ENCODE data around the gene SWT1. TPM values are rescaled to one million over a fixed set of nuclear protein-coding genes. Genes with fewer than 3 reads are reported as not detected.
A peak's percentile ranks its signal among the peaks of the same experiment; 100 is the strongest.

SWT1 gene, protein sequence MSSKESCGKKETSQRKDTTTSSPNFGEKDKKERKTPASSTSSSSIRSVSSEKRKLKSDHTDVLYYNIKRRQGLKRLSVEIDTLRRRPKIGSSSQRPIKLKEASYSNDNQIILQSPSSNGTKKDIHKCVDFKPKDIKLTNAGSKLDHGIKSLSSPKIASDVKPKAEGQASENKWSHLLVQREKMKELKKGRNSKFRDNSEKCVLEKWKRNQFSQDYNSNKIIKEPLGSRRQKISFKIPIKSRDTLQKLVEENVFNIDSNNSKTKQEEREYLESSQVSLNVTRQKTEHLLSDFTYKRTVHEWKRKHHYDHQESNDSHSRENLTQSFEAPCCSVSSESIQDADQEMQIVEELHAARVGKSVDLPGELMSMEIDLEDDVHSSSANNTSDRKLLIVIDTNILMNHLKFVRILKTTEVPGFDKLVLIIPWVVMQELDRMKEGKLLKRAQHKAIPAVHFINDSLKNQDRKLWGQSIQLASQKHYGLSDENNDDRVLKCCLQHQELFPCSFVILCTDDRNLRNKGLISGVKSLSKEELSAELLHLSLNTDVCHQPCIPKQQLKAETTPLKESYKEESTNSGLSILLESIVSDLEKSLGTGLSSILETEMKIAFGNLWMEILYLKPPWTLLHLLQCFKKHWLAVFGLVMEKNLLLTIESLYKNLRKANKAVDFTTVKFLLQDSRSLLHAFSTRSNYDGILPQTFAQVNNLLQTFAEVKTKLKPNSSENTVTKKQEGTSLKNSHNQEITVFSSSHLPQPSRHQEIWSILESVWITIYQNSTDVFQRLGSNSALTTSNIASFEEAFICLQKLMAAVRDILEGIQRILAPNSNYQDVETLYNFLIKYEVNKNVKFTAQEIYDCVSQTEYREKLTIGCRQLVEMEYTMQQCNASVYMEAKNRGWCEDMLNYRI
- 1 to 10 TPM; 2.0 to 3.9 (median 2.4) TPM for total RNA-seq
- long read RNA-seq, partial matches to known transcripts, result 0 of 1 reads
- long read RNA-seq, other reads (novel, unspliced or antisense), result 1 of 1 reads

DNA sequence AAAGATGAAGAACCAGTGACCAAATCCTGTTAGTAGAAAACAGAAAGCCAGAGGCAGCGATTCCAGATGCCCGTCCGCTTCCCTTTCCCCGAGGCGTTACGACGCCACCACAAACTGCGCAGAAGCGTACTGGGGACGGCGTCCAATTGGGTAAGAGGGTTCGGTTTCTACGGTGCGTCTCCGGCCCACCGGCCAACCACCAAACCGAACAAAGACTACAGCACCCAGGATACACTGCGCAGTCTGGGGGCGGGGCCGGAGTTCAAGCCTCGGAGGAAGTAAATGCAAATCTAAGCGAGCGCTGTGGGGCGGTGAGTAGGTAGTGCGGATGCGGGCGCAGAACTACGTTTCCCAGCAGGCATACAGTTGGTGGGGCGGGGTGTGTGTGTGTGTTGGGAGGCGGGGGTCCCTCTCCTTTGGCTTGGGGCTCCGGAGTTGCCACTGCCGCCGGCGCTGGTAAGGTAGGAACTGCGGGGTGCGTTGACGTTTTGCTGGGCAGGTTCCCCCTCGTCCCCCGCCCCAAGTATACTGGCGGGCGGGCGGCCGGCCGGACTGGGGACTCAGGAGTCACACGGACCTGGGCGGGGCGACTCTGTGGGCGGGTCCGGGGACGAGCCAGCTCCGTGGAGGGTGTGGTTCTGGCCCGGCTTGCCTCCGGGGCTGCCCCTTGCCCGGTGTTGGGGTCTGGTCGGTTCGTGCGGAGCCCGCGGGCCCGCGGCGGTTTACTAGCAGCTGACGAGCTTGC lies at the start of gene SWT1, which contains the start of gene TRMT1L:
TSS of gene SWT1 (plus strand) at position 314 of the 745 bp plus-strand sequence. CDS start 3,675 bp downstream, outside the sequence.
TSS of gene TRMT1L (minus strand) at position 100 of the 745 bp plus-strand sequence. CDS start 241 bp downstream, outside the sequence.
- H3K4me1 ChIP-seq, result peaks cover 0 to 22% (median 3%) of the 10 kb centered on the region in 4 donors
- H3K4me3 ChIP-seq, result peak within 1 kb of the TSS; percentile 74 to 88 (median 78)
- peak; percentile 99 to 100 (median 99) for DNase-seq
- peak; percentile 97 for TF ChIP-seq POLR2A (IDR thresholded peaks at IDR 0.05)
- TF ChIP-seq, protein P1, sequence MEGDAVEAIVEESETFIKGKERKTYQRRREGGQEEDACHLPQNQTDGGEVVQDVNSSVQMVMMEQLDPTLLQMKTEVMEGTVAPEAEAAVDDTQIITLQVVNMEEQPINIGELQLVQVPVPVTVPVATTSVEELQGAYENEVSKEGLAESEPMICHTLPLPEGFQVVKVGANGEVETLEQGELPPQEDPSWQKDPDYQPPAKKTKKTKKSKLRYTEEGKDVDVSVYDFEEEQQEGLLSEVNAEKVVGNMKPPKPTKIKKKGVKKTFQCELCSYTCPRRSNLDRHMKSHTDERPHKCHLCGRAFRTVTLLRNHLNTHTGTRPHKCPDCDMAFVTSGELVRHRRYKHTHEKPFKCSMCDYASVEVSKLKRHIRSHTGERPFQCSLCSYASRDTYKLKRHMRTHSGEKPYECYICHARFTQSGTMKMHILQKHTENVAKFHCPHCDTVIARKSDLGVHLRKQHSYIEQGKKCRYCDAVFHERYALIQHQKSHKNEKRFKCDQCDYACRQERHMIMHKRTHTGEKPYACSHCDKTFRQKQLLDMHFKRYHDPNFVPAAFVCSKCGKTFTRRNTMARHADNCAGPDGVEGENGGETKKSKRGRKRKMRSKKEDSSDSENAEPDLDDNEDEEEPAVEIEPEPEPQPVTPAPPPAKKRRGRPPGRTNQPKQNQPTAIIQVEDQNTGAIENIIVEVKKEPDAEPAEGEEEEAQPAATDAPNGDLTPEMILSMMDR (IDR thresholded peaks at IDR 0.05), result no peak
- intact Hi-C loops (cut with DNase I), result no loop called here
- H3K27ac ChIP-seq, result peak within 1 kb of the TSS; percentile 94 to 98 (median 96)
- H3K27me3 ChIP-seq, result no peaks in the 10 kb centered on the region
- 0% methylated on average over 12 of the region's 63 CpGs for WGBS (ENCODE audit: insufficient coverage, low coverage, low lambda C conversion rate, missing lambda C conversion rate)
- H3K9me3 ChIP-seq, result no peaks in the 10 kb centered on the region
- H3K36me3 ChIP-seq, result no peaks in the 10 kb centered on the region
- ATAC-seq, result peak; percentile 92 to 98 (median 94)

DNA sequence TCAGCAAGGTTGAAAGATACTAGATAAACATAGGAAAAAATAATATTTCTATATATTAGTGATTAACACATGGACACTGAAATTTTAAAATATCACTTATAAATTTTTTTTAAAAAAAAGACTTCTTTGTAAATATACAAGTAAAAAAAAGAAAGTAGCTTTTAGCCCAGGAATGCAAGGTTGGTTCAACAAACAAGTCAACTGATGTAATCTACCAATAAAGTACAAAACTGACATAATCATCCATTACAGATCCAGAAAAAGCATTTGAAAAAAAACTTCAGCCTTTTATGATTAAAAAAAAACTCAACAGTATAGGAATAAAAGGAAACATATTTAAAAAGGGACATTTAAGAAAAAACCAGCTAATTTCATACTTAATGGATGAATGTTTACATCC lies 48.6 kb upstream of the SWT1 start:
- H3K4me1 ChIP-seq, result no peaks in the 10 kb centered on the region
- intact Hi-C loops (cut with DNase I), result no loop called here
- TF ChIP-seq, protein P1 (IDR thresholded peaks at IDR 0.05), result no peak
- no peak for TF ChIP-seq POLR2A (IDR thresholded peaks at IDR 0.05)
- H3K27ac ChIP-seq, result no peak overlapping the region
- no peaks in the 10 kb centered on the region for H3K36me3 ChIP-seq
- H3K4me3 ChIP-seq, result no peak overlapping the region
- DNase-seq (no peak), ATAC-seq (no peak)
- H3K27me3 ChIP-seq, result no peaks in the 10 kb centered on the region
- peaks cover 0 to 9% (median 0%) of the 10 kb centered on the region in 4 donors for H3K9me3 ChIP-seq

DNA sequence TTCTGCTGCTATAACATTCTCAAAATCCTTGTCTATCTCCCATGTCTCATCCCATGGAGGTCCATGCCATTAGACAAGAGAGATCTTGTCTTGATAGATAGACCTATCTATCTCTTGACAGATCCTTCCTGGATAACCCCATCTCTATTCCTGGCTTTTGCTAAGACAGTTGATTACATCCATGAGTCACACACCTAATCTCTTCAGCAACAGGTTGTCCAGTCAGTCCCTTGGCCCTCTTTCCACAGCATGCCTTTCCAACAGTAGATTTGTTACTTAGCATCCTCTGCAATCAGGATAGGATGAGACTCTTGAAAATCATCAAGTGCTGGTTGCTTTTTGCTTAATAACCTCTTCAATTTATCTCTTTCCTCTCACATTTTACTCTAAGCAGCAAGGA lies 46.8 kb upstream of the SWT1 start:
- peaks cover 0 to 9% (median 0%) of the 10 kb centered on the region in 4 donors for H3K9me3 ChIP-seq
- H3K36me3 ChIP-seq, result no peaks in the 10 kb centered on the region
- H3K27me3 ChIP-seq, result no peaks in the 10 kb centered on the region
- ATAC-seq, result no peak
- H3K27ac ChIP-seq, result no peak overlapping the region
- H3K4me1 ChIP-seq, result no peaks in the 10 kb centered on the region
- no peak overlapping the region for H3K4me3 ChIP-seq
- TF ChIP-seq, protein P1 (IDR thresholded peaks at IDR 0.05), result no peak
- no peak for TF ChIP-seq POLR2A (IDR thresholded peaks at IDR 0.05)
- DNase-seq, result no peak
- intact Hi-C loops (cut with DNase I), result no loop called here

DNA sequence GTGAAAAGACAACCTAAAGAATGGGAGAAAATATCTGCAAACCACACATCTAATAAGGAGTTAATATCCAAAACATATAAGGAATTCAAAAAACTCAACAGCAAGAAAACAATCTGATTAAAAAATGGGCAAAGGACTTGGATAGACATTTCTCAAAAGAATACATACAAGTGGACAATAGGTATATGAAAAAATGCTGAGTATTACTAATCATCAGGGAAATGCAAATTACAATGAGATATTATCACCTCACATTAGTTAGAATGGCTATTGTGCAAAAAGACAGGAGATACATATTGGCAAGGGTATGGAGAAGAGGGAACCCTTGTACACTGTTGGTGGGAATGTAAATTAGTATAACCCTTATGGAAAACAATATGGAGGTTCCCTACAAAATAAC lies 45.1 kb upstream of the SWT1 start:
- H3K9me3 ChIP-seq, result peaks cover 0 to 9% (median 0%) of the 10 kb centered on the region in 4 donors
- TF ChIP-seq, protein P1 (IDR thresholded peaks at IDR 0.05), result no peak
- no peak for TF ChIP-seq POLR2A (IDR thresholded peaks at IDR 0.05)
- intact Hi-C loops (cut with DNase I), result no loop called here
- no peak for DNase-seq
- H3K36me3 ChIP-seq, result no peaks in the 10 kb centered on the region
- H3K4me3 ChIP-seq, result no peak overlapping the region
- no peaks in the 10 kb centered on the region for H3K27me3 ChIP-seq
- no peaks in the 10 kb centered on the region for H3K4me1 ChIP-seq
- H3K27ac ChIP-seq, result no peak overlapping the region
- no peak for ATAC-seq
